Measurements from ENCODE around the gene NNMT. TPM values are rescaled to one million over a fixed set of nuclear protein-coding genes. Genes with fewer than 3 reads are reported as not detected.

Gene NNMT
- total RNA-seq = 300 and 330 TPM in 2 replicates
- 454 and 506 TPM in 2 replicates for polyA plus RNA-seq
- polyA plus RNA-seq (2011; cell fraction: cytosol; rRNA removed) = 458 and 555 TPM in 2 replicates
- 274 and 371 TPM in 2 replicates for polyA plus RNA-seq (2011; cell fraction: nucleus; rRNA removed)
- 482 and 590 TPM in 2 replicates for polyA plus RNA-seq (2012)
- 169 and 179 TPM in 2 replicates for polyA minus RNA-seq
- polyA minus RNA-seq (2011; cell fraction: cytosol; rRNA and poly(A)+ RNA removed) = 120 TPM
- 292 and 324 TPM in 2 replicates for polyA minus RNA-seq (2011; cell fraction: nucleus; rRNA and poly(A)+ RNA removed)
- Bru-seq, nascent RNA = percentile 90 among the genes with signal in this experiment
- BruChase-seq, experiment 1, labeled RNA remaining after a 6-hour chase = percentile 73 among the genes with signal in this experiment
- percentile 70 among the genes with signal in this experiment for BruChase-seq, experiment 2, labeled RNA remaining after a 2-hour chase
- long read RNA-seq, transcript NNMT-201 (3 exons, 1,610 nt) = major isoform, 545 of 572 reads
- long read RNA-seq, partial matches to known transcripts = 13 of 572 reads
- long read RNA-seq, other reads (novel, unspliced or antisense) = 11 of 572 reads

- dilution Hi-C loops (cut with MboI; ENCODE audit: extremely low pct_ligation_motif_present, low sequenced_read_pairs) = no loop called here
- intact Hi-C loops (cut with micrococcal nuclease) = loop anchor here (1.0 kb wide), 9 partner anchors 11 to 143 kb away; partner anchors contain the start of genes C11orf71, RBM7 and REXO2
- Histone ChIP-seq H3K4me1 (ENCODE audit: control insufficient read depth, extremely low read depth, insufficient read depth, low read length) (peaks cover 70% of the 10 kb centered on the region), H3K79me2 (ENCODE audit: control insufficient read depth, insufficient read depth, low read length) (peaks cover 45% of the 10 kb centered on the region), H2AFZ (ENCODE audit: low read depth, low read length) (no peak within 1 kb of the TSS), H3K4me2 (ENCODE audit: insufficient read depth, low read length) (peak within 1 kb of the TSS; percentile 93), H3K9me1 (replicated peaks; ENCODE audit: control insufficient read depth, extremely low read depth, insufficient read depth, low read length) (no peaks in the 10 kb centered on the region), H3K4me3 (replicated peaks in 1 of 3; ENCODE audit: insufficient read depth in 1 of 3, low read depth in 1 of 3, low read length in 3 of 3) (peak within 1 kb of the TSS; percentile 85 to 99 (median 96)), H3K9ac (replicated peaks; ENCODE audit: extremely low read depth, insufficient read depth, low read length) (peak within 1 kb of the TSS; percentile 100), H3K9me3 (replicated peaks; ENCODE audit: control insufficient read depth, insufficient read depth, low read length) (no peaks in the 10 kb centered on the region), H3K27ac (ENCODE audit: insufficient read depth, low read depth, low read length) (peak within 1 kb of the TSS; percentile 100), H4K20me1 (replicated peaks; ENCODE audit: control insufficient read depth, extremely low read depth, insufficient read depth, low read length) (no peaks in the 10 kb centered on the region), H3K27me3 (ENCODE audit: control insufficient read depth in 2 of 2, insufficient read depth in 2 of 2, low read length in 2 of 2) (no peaks in the 10 kb centered on the region), H3K36me3 (ENCODE audit: control insufficient read depth in 2 of 2, extremely low read depth in 1 of 2, insufficient read depth in 2 of 2, low read length in 2 of 2) (no peaks in the 10 kb centered on the region)
- BruUV-seq (replicated peaks) = TSS peak; percentile 36
- DNase-seq (ENCODE audit: low read depth, low spot score) (peak; percentile 97), FAIRE-seq (peak; percentile 90)
- ChIA-PET CTCF (interaction anchor here (0.6 to 2.4 kb wide), 8 partner anchors 8 to 134 kb away, joined by 3 to 32 read pairs (median 4); no protein-coding TSS in a partner anchor), POLR2A (interaction anchor here (0.6 to 1.9 kb wide), 8 partner anchors 8 to 618 kb away, joined by 3 to 33 read pairs (median 4); no protein-coding TSS in a partner anchor)
- TF ChIP-seq, protein P1, sequence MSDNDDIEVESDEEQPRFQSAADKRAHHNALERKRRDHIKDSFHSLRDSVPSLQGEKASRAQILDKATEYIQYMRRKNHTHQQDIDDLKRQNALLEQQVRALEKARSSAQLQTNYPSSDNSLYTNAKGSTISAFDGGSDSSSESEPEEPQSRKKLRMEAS (IDR thresholded peaks at IDR 0.05; ENCODE audit: insufficient read depth, insufficient read length) = no peak
- TF ChIP-seq MYC (IDR thresholded peaks at IDR 0.05; ENCODE audit: low read depth, low read length) = no peak
- TF ChIP-seq EZH2 (IDR thresholded peaks at IDR 0.05; ENCODE audit: borderline replicate concordance, low read depth, low read length, severe bottlenecking) = no peak
- peak; percentile 33 for TF ChIP-seq JUN (IDR thresholded peaks at IDR 0.05; ENCODE audit: borderline replicate concordance, insufficient read depth, insufficient read length, low read depth)
- TF ChIP-seq GATA2 (IDR thresholded peaks at IDR 0.05; ENCODE audit: insufficient read depth, insufficient read length, low read depth, low read length) = no peak
- peak; percentile 86 for TF ChIP-seq POLR2A (IDR thresholded peaks at IDR 0.05; ENCODE audit: low read depth, low read length)
- TF ChIP-seq POLR2AphosphoS5 (IDR thresholded peaks at IDR 0.05; ENCODE audit: insufficient read depth, low read depth, low read length) = peak; percentile 44
- no peak for TF ChIP-seq FOS (IDR thresholded peaks at IDR 0.05; ENCODE audit: borderline replicate concordance, insufficient read depth, low read length)
- TF ChIP-seq CTCF (IDR thresholded peaks at IDR 0.05; ENCODE audit: extremely low read depth in 1 of 2, insufficient read depth in 1 of 2, low read depth in 1 of 2, low read length in 2 of 2) = peak in 1 of 2 donors; percentile 11
Observed at GRCh38 chr11:114295676-114296604, at the start of gene NNMT. TSS of gene NNMT (plus strand) at chr11:114296399. CDS start at chr11:114296557, 158 bp downstream.

All from endothelial cell of umbilical vein (primary cell).